ENCODE data around the gene ZBTB20.

ZBTB20 gene

DNA sequence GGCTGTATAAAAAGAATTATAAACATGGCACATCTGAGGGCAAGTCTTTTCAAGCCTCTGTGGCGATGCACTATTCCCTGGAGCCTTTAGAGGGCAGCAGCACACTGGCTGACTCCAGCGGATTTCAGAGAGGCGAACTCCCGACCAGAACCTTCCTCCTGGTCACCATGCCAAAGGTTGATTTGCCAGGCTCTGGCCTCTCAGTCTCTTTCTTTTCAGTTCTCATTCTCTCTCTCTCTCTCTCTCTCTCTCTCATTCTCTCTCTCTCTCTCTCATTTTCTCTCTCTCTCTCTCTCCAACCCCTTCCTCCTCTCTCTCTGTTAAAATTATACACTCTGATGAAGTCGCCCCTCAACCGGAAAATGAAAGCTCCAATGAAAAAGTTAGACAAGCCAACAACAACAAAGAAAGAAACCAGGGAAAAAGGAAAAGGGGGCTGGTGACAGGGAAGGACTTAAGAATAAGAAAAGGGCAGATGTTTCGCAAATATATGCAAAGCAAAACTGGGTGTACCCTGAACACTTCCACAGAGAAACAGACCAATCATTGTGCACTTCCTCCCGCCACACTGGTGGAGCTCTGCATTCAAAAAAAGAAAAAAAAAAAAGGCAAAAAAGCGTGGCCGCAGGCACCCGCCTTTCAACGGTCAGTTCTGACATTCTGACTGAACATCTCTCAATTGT, 763.1 kb downstream of the ZBTB20 start:
- peak; percentile 72 for DNase-seq

DNA sequence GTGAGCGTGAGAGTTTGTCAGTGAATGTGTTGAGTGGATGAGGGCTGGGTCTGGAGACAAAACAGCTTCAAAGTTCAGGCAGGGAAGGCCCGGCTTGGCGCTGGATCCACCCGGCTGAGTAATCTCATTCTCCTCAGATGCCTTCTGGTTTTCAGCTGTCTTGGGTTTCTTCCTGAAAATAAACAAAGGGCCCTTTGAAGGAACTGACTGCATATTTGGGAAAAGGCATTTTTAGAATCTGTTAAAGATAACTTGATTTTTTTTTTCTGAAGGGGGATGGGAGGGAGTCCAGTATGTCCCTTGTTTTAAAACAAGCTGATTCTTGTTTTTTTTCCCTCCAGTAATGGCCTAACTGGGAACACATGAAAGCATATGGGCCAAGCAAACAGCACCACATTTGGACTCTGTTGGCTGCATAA, 766.8 kb downstream of the ZBTB20 start:
- DNase-seq: no peak

DNA sequence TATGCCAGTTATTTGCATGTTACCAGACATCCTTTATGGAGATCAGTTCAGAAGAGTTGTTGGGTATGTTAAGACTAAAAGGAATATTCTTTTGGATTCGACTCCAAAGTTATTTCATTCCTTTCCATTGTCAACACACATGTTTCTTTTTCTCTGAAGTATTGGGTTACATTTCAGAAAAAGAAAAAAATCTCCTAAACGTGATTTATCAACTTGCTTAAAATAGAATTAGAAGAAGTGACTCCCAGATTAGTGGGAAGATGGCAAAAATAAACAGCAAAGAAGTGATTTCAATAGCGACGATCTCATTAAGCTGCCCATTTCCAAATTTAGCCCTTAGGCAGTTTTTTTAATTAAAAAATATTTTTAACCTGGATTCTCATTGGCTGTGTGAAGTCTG, 767.8 kb downstream of the ZBTB20 start:
- DNase-seq: no peak

DNA sequence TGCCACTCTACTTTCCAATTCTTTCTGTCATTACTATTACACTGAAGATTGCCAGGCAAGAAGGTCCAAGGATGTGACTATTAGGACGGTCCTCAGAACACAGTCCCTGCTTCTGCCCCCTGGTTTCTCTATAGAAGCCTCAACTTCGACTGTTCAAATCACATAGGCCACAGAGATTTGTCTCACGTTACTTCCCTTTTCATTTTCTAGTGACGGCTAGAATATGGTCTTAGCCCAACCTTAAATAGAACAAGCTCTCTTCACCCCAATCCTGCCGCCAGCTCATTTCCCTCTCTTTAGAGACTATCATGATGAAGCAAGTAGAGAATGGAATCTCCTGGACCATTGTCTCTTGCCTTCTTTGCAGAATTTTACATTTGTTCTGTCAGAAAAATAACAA, 768.3 kb downstream of the ZBTB20 start:
- DNase-seq: no peak

DNA sequence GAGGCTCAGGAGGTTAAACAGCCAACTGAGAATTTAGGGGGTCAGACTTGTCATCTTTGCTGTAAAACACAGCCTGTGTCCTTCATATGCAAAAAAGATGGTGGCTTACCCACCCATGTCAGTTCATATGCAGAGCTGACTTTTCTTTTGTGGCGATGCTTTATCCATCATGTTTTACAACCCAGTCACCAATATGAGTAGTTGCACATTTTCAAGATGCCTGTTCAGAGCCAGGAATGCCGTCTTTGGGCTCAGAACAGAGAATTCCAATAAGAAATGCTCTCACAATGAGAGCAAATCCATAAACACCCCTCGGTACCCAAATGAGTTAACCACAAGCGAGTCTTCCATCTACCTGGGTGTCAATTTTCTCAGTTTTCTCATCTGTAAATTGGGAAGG, 769.7 kb downstream of the ZBTB20 start:
- DNase-seq: no peak

DNA sequence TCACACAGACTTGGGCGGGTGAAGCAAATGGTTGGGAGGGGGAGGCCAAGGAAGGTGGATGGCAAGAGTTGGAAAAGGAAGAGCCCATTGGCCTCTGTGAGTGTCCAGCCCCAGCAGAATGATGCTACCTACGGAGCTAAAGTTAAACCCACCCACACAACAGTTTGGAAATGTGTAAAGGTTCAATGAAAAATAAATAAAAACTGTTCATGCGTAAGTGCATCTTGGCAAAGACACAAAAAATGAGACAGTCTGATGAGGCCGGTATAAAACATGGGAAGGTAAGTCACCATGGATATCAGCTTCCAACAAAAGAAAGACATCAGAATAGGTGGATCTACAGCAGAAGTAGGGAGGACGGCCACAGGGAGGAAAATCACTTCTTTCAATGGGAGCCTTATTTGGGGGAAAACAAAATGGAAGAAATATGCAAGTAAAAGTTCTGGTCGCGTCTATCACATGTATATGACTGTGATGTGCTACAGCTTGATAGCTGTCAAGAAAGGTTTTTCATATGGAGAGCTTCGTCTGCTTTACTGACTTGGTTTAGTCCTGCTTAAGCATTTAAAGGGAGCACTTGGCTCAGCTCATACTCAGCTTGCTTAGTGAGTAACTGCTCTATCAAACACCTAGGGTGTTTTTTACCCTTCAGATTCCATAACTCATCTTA, 770.4 kb downstream of the ZBTB20 start:
- DNase-seq: no peak

DNA sequence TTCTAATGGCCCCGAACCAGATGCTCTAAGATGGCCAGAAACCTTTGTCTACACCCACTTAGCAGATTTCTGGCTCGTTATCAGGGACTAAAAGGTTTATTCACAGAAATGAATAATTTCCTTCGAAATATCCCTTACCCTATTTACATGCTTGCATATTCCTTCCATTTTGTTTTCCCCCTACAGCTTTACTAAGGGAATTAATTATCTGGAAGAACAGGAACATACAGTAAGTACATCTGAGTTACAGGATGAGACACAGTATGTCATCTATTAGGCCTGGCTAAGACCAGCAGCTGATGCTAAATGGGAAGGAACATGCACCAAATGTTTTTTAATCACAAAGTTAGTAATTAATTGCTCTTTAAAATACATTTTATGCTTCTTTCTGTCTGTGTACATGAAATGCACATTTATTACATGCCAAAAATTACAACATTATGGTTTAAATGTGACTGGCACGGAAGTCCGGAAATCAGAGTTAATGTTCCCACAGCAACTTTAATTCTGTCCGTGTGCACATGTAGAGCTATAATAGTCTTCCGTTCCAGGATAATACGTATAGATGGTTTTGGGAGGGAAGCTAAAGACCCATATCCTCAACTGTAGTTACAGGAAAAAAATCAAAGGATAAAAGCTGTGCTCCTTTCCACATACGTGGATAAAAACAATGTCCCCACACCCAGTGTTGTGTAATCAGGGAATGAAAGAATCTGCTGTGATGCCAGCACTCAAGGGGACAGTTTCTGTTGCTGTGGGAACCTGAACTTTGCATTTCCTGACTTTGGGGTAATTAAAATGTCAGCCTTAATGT, 771.3 kb downstream of the ZBTB20 start:
- no peak for DNase-seq

DNA sequence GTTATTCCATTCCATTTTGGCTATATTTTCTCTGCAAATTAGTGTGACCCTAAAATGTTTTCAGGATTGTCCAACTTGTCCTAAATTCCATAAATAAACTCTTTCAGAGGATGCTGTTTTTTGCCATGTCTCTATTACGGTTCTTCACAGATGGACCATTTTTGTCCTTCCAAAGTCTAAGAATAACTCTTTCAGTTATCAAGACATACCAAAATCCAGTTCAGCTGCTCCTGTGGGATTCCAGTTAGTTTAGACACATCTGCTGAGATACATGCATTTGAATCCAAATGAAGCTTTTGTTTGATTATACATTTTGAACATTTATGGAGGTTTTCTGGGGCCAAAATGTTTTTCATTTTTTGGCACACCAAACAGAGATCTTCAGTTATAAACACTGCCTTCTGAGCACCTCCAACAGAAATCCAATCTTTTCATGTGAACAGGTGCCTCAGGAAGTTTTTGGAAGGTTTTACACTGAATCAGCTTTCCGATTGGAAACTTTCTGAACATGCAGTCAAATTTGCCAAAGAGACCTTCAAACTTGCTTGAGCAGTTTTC, 772.6 kb downstream of the ZBTB20 start:
- no peak for DNase-seq

DNA sequence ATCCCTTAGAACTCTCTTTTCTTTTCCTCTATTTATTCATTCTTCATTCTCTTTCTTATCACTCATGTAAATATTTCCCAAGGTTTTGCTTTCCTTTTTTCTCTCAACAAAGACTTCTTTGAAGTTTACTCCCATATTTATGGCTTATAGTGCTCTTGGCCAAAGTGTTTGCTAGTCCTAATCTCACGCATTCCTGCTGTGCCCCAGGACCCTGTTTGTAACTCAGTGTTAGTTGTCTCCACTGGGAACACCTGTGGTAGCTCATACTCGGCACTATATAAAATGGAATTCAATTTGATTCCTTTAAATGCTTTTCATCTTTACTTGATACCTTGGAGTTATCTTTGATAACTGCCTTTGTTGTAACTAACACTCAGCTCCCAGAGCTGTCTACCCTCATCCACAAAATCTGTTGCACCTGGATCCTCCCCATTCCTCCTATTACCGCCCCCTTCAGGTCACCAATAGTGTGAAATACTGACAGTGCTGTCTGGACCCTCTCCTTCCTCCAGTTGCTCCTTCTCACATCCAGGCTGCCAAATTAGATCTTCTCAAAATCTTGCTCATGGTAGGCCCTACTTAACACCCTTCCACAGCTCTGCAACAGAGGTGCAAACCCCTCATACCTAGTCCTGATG, 776.4 kb downstream of the ZBTB20 start:
- no peak for DNase-seq

DNA sequence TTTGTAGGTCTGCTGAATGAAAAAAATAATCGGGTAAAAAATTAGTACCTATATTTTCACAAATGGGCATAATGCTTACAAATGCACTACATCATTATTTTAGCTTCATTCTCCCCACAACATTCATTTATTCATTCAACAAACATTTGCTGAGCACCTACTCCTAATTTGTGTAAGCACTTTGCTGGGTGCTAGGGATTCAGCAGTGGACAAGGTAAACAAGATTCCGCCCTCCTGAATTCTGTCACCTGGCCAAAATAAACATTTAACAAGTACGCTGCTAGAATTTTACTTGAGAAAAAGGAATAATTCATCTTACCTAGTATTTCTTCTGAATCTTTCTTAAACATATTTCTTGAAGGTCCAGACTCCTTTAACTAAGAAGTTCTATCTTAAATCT, 781.2 kb downstream of the ZBTB20 start:
- DNase-seq: no peak

DNA sequence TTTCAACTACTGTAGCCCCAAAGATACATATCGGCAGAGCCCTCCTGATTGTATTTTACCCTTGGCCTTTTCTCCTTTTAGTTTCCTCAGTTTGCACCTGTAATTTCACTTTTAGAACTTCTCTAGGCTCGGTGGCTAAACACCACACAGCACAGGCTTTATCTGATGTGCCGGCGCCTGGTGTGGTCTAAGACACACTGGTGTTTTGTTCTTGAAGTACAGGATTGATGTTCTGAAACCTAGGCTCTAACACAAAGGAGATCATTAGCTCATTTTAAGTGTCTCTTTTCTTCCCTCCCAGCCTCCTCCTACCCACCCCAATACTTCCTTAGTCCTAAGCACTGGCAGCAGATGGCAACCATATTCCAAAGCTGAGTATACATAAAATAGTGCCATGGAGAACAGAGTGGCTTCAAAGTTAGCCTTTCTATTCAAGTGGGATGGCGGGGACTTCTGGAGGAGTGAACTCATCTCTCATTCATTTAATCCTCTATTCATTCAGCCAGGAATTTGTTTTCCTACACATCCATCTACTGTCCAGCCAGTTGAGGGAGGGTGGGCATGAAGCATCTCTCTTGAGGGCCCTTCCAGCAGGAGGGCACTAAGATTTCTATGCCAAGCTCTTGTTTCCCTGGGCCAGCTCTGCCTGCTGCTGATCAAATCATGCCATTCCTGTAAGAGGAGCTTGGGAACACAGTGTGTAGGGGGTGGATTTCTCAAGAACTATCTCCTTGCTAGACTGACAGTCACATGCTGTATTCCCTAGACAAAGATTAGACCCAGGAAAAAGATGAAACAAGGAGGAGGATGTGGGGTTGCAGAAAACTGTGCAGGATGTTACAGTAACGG, 782.1 kb downstream of the ZBTB20 start:
- DNase-seq: no peak

DNA sequence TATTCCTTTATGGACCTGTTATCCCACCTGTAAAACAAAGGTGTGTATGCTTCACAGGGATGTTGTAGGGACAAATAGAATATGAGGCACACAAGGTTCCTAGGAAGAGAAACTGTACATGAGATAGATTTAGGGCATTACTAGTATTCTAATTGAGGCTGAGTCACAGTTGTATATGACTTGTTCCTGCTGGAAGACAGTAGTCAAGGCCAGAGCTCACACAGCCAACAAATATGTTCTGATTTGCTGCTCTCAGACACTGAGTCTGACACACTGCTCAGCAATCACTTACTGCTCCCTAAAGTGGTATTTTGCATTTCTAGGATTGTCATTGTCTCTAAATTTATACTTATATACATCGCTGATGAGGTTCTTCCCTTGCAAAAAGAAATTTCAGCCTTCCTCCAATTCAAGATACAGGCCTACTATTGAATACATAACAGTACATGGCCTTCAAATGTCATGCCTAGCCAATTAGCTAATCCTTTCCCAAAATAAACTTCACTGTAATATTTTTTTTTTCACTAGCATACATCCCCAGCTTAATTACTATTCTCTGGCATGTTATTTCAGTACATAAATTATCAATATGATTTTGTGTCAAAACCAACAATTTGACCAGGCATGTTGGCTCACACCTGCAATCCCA, 783.4 kb downstream of the ZBTB20 start:
- DNase-seq: no peak

DNA sequence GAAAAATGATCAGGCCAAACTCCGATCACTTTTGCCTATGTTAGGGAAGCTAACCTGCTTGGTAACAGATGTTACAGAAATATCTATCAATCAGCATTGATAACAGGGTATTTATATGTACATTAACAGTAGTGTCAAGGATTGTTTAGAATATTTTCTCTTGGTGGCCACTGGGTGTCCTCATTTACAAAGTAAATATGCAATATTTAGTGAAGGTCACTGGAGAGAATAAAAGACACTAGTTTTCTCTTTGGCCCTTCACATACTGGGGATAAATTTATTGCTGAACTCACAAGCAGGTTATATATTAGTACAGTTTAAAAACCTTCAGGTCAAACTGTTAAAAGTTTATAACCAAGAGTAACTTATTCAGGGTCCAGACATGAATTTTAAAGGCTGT, 784.3 kb downstream of the ZBTB20 start:
- DNase-seq: no peak

DNA sequence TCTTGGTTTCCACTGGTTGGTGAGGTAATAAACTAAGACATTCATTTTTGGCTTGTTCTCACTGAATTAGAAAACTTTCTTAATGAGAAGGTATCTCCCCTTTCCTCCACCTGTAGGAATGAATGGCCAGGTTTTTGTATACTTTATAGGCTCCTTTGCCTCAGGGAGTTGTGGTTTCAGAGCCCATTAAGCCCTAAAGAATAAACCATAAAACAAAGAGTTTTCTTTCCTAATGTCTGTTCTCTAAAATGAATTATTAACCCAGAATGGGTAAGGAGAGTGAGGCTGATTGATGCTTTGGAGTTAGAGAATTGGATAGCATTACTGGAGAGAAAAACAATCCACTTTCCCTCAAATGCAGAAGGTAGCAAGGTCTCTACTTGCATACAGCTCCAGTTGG, 785.7 kb downstream of the ZBTB20 start:
- no peak for DNase-seq

DNA sequence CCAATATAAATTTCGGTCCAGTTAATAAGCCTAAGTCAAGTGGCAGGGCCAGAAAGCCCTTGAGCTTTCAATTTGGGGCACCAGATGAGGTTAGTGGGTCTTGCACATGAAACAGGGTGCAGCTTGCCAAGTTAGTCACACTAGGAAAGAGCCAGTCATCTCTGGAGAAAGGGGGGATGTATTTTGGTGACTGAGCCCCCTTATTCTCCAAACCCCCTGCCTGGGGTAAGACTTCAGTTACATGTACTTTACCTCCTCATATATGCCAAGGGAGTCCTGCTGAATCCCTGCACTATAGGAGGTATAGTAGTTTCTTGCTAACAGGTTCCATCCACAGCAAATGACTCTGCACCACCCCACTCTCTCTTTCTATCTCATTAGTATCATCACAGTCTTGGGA, 790.6 kb downstream of the ZBTB20 start:
- no peak for DNase-seq

DNA sequence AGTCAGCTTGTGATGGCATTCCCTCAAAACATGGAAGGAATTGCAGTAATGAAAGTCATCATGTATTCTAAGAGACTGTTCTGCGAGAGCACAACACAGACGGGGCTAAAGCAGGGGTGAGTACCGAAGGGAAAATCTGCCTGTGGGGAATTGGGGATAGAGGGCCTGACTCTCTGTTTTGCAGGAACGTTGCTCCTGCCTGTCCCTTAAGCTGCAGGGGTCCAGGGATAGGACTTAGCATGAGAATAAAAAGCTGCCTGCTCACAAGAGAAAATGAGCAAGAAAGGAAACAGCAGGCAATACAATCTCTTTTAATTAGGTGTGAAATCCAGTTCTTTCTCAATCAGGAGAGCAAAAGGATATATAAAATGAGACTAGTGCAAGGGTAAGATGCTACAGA, 791.0 kb downstream of the ZBTB20 start:
- DNase-seq: peak; percentile 17

DNA sequence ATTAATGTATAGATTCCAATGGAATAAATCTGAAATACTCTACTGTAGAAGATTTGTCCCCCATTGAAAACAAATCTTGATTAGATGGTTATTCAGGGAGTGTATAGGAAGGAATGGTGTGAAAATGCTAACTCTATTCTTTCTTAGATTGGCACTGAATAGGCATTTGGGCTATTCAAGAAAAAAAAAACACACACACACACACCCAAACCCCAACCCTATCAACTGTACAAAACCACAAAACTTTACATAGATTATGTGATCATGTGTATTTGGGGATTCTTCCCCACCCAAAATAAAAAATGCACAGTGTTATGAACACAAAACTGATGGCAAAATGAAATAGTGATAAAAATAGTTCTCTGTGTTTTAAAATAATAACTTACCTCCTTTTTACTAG, 791.4 kb downstream of the ZBTB20 start:
- DNase-seq: no peak

DNA sequence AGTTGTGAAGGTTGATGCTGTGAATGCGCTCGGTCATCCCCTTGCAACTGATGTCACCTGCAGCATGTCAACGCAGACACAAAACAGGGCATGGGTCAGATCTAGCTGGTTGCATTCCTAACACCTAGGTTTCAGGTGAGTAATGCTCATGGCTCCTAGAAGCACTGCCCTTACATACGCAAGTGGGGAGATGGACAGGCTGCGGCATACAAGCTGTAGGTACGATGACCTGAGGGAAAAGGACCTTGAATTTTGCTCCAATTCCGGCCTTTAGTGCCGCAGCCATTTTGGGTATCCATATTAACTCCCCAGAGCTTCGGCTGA, 795.3 kb downstream of the ZBTB20 start:
- no peak for DNase-seq

DNA sequence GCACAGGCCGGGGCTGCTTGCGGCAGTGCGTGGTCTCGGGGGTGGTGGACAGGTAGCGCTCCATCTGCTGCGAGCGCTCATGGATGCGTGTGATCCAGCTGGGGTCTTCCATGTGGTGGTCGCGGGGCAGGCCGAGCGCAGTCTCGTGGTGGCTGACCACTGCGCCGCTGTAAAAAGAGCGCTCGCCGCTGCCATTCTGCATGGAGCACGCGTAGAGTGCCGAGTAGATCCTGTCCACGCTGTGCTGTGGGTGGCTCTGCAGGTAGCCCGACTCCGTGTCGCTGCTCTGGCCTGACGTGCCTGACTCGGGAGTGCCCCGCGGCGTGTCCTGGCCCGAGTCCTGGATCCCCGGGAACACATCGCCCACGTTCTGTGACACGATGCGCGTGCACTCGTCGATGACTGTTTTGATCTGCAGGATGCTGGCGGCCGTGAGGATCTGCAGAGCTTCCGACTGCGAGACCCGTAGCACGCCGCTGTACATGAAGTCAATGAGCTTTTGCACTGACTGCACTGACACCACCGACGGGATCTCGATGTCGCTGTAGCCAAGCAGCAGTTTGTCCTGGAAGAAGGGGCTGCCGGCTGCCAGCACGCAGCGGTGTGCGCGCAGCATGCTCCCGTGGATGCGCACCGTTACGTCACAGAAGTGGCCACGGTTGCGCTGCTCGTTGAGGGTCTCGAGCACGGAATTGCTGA, 795.8 kb downstream of the ZBTB20 start:
- DNase-seq: no peak

DNA sequence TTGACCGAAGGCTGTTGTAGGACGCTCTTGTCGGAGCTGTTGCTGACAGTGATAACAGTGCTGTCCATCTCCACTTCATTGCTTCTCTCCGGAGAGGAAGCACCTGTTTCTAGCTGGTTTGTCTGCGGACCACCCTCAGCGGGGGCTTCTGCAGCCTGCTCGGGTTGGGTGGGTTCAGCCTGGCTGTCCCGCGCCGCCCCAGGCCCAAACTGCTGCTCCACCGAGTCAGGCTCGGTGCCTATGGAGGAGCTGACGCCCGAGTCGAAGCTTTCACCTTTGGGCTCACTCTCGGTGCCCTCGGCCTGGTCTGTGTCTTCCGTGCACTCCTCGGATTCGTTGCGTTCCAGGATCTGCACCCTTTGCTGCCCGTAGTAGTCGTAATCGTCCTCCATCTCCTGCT, 796.4 kb downstream of the ZBTB20 start:
- no peak for DNase-seq

DNA sequence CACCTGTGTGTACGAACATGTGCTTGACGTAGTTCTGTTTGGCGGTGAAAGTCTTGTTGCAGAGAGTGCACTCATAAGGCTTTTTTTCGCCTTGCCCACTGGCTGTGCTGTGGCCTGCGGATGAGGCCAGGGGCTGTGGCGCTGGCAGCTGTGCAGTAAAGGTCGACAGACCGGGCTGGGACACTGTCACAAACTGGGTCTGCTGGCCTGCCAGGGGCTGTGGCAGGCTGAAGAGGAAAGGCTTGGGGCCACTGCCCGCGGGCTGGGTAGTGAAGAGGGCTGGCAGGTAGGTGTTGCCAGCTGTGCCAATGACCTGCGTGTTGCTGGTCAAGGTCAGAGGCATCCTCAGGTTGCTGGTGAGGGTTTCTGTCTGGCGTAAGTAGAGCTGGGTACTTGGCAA, 796.8 kb downstream of the ZBTB20 start:
- DNase-seq: no peak

Data from retina (tissue), 1 donor.